ENCODE data around the gene CRB3. TPM values are rescaled to one million over a fixed set of nuclear protein-coding genes. Genes with fewer than 3 reads are reported as not detected.

CRB3 gene
- total and polyA plus RNA-seq, 2 donors (not counting 1 experiment from before 2014, with no cell fraction given), result 0.17 TPM; not detected in 1

DNA sequence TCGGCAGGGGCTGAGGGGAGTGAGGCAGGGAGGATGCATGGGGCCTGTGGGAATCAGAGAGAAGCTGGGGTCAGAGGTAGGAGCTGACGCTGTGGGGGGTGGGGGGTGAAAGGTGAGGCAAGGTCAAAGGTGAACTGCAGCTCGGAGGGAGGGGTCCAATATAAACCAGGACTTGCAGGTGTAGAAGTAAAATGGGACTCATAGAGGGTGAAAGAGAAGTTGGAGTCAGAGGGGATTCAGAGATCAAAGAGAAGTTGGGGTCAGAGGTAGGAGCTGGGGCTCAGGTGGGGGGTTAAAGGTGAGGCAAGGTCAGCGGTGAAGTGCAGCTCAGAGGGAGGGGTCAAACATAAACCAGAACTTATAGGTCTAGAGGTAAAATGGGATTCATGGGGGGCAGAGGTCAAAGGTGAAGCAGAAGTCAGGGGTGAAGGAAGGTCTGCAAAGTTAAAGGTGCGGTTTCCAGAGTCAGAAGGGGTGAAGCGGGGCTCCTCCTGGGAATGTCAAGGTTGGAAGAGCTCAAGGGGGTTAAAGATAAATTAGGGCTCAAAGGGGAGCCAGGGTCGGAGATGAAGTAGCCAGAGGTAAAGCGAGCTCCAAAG lies 30.5 kb downstream of the CRB3 start:
- no peak overlapping the region for H2AFZ ChIP-seq (ENCODE audit: low read length)
- DNase-seq (ENCODE audit: low read depth in 2 of 2), result no peak

DNA sequence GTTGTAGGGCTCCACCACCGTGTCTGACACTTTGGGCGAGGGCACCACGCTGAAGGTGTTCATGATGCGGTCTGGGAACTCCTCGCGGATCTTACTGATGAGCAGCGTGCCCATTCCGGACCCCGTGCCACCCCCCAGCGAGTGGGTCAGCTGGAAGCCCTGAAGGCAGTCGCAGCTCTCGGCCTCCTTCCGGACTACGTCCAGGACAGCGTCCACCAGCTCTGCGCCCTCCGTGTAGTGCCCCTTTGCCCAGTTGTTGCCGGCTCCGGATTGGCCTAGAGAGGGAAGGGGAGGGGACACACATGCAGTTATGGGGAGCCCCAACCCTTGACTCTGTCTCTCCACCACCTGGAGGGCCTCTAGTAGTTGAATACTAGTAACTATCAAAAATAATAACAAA lies 31.9 kb downstream of the CRB3 start:
- no peaks in the 10 kb centered on the region for H3K79me2 ChIP-seq (ENCODE audit: control insufficient read depth, insufficient read depth, low read length)
- no peak overlapping the region for H3K4me2 ChIP-seq (ENCODE audit: extremely low read depth, insufficient read depth, low read length)
- no peaks in the 10 kb centered on the region for H3K4me1 ChIP-seq (ENCODE audit: control insufficient read depth, extremely low read depth, insufficient read depth, low read length)
- no peak overlapping the region for H3K9ac ChIP-seq (ENCODE audit: insufficient read depth, low read length)
- H3K36me3 ChIP-seq (ENCODE audit: control insufficient read depth, insufficient read depth, low read length), result no peaks in the 10 kb centered on the region
- H4K20me1 ChIP-seq (ENCODE audit: control insufficient read depth, extremely low read depth, insufficient read depth, low read length), result no peaks in the 10 kb centered on the region
- H2AFZ ChIP-seq (ENCODE audit: low read length), result no peak overlapping the region
- H3K27me3 ChIP-seq (ENCODE audit: control insufficient read depth, insufficient read depth, low read length), result no peaks in the 10 kb centered on the region
- no peak for DNase-seq (ENCODE audit: low read depth in 2 of 2)
- no peak overlapping the region for H3K27ac ChIP-seq (ENCODE audit: insufficient read depth, low read length)
- TF ChIP-seq, protein P1, sequence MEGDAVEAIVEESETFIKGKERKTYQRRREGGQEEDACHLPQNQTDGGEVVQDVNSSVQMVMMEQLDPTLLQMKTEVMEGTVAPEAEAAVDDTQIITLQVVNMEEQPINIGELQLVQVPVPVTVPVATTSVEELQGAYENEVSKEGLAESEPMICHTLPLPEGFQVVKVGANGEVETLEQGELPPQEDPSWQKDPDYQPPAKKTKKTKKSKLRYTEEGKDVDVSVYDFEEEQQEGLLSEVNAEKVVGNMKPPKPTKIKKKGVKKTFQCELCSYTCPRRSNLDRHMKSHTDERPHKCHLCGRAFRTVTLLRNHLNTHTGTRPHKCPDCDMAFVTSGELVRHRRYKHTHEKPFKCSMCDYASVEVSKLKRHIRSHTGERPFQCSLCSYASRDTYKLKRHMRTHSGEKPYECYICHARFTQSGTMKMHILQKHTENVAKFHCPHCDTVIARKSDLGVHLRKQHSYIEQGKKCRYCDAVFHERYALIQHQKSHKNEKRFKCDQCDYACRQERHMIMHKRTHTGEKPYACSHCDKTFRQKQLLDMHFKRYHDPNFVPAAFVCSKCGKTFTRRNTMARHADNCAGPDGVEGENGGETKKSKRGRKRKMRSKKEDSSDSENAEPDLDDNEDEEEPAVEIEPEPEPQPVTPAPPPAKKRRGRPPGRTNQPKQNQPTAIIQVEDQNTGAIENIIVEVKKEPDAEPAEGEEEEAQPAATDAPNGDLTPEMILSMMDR (conservative IDR thresholded peaks at IDR 0.05 in 1 of 2, IDR thresholded peaks at IDR 0.05 in 1 of 2; ENCODE audit: low read depth in 1 of 2, low read length in 2 of 2), result no peak
- TF ChIP-seq EZH2 (IDR thresholded peaks at IDR 0.05; ENCODE audit: low read length, missing control alignments), result no peak
- no peaks in the 10 kb centered on the region for H3K9me3 ChIP-seq (ENCODE audit: control insufficient read depth, insufficient read depth, low read depth, low read length)
- H3K4me3 ChIP-seq (replicated peaks in 1 of 4; ENCODE audit: control extremely low read depth in 1 of 4, insufficient read depth in 1 of 4, low read depth in 3 of 4, low read length in 4 of 4), result no peak overlapping the region

More for the DNA sequence above, 30.5 kb downstream of the CRB3 start:
- Histone ChIP-seq H3K27me3 (ENCODE audit: control insufficient read depth, insufficient read depth, low read length) (no peaks in the 10 kb centered on the region), H3K4me1 (ENCODE audit: control insufficient read depth, extremely low read depth, insufficient read depth, low read length) (no peaks in the 10 kb centered on the region), H3K79me2 (ENCODE audit: control insufficient read depth, insufficient read depth, low read length) (no peaks in the 10 kb centered on the region), H4K20me1 (ENCODE audit: control insufficient read depth, extremely low read depth, insufficient read depth, low read length) (no peaks in the 10 kb centered on the region), H3K9ac (ENCODE audit: insufficient read depth, low read length) (no peak overlapping the region), H3K9me3 (ENCODE audit: control insufficient read depth, insufficient read depth, low read depth, low read length) (no peaks in the 10 kb centered on the region), H3K27ac (ENCODE audit: insufficient read depth, low read length) (no peak overlapping the region), H3K36me3 (ENCODE audit: control insufficient read depth, insufficient read depth, low read length) (no peaks in the 10 kb centered on the region), H3K4me3 (replicated peaks in 1 of 4; ENCODE audit: control extremely low read depth in 1 of 4, insufficient read depth in 1 of 4, low read depth in 3 of 4, low read length in 4 of 4) (no peak overlapping the region), H3K4me2 (ENCODE audit: extremely low read depth, insufficient read depth, low read length) (no peak overlapping the region)
- TF ChIP-seq EZH2 (IDR thresholded peaks at IDR 0.05; ENCODE audit: low read length, missing control alignments), result no peak
- TF ChIP-seq, protein P1 (conservative IDR thresholded peaks at IDR 0.05 in 1 of 2, IDR thresholded peaks at IDR 0.05 in 1 of 2; ENCODE audit: low read depth in 1 of 2, low read length in 2 of 2), result no peak

DNA sequence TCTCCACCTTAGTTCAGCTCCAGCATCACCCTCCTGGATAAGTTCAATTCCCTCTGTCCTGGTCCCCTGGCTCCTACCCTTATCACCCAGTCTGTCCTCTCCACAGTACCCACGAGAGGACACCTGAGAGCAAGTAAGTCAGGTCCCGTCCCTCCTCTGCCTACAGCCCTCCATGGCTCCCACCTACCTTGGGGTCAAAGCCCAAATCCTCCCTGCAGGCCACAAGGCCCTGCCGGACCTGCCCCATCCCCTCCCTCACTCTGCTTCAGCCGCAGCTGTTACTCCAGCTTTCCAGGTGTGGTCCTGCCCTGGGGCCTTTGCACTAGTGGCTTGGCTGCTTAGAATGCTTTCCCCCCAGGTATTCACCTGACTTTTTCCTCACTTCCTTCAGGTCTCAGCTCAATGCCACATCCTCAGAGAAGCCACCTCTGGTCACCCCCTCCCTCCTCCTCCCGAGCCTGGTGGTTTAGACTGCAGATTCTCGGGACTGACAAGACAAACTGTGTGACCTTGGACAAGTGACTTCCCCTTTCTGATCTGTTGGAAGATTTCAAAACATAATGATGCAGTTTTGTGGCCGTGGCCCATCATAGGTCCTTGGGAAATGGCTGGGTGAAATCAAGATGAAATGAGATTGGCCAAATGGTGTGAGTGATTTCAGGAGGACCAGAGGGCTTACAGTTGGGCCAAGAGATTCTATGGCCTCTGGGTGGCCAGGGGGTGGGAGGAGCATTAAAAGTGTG lies 34.4 kb downstream of the CRB3 start:
- no peak for DNase-seq (ENCODE audit: low read depth in 2 of 2)
- no peaks in the 10 kb centered on the region for H4K20me1 ChIP-seq (ENCODE audit: control insufficient read depth, extremely low read depth, insufficient read depth, low read length)
- TF ChIP-seq EZH2 (IDR thresholded peaks at IDR 0.05; ENCODE audit: low read length, missing control alignments), result no peak
- TF ChIP-seq, protein P1 (conservative IDR thresholded peaks at IDR 0.05 in 1 of 2, IDR thresholded peaks at IDR 0.05 in 1 of 2; ENCODE audit: low read depth in 1 of 2, low read length in 2 of 2), result no peak
- H3K79me2 ChIP-seq (ENCODE audit: control insufficient read depth, insufficient read depth, low read length), result no peaks in the 10 kb centered on the region
- no peaks in the 10 kb centered on the region for H3K36me3 ChIP-seq (ENCODE audit: control insufficient read depth, insufficient read depth, low read length)
- no peaks in the 10 kb centered on the region for H3K4me1 ChIP-seq (ENCODE audit: control insufficient read depth, extremely low read depth, insufficient read depth, low read length)
- no peak overlapping the region for H3K4me3 ChIP-seq (replicated peaks in 1 of 4; ENCODE audit: control extremely low read depth in 1 of 4, insufficient read depth in 1 of 4, low read depth in 3 of 4, low read length in 4 of 4)
- H3K4me2 ChIP-seq (ENCODE audit: extremely low read depth, insufficient read depth, low read length), result no peak overlapping the region
- no peak overlapping the region for H3K9ac ChIP-seq (ENCODE audit: insufficient read depth, low read length)
- H3K9me3 ChIP-seq (ENCODE audit: control insufficient read depth, insufficient read depth, low read depth, low read length), result no peaks in the 10 kb centered on the region
- H3K27ac ChIP-seq (ENCODE audit: insufficient read depth, low read length), result no peak overlapping the region
- no peaks in the 10 kb centered on the region for H3K27me3 ChIP-seq (ENCODE audit: control insufficient read depth, insufficient read depth, low read length)
- no peak overlapping the region for H2AFZ ChIP-seq (ENCODE audit: low read length)
